Astrocyte (in vitro differentiated cells and primary cell): ENCODE results near the gene ADAM29.

Experiments
- EZH2 ChIP-seq: IDR thresholded peaks from 2 replicates; pipeline ENCODE4 v1.6.1; 2012; ENCODE audit warnings: mild to moderate bottlenecking, low read length, inconsistent platforms; ENCODE audit not compliant: insufficient read depth
- TF ChIP-seq, protein P1 (sequence below): IDR thresholded peaks from 2 replicates; pipeline ENCODE4 v1.5.1; 2011; ENCODE audit warnings: low read depth, mild to moderate bottlenecking, inconsistent platforms, low read length, moderate library complexity; ENCODE audit not compliant: insufficient read depth

DNA sequence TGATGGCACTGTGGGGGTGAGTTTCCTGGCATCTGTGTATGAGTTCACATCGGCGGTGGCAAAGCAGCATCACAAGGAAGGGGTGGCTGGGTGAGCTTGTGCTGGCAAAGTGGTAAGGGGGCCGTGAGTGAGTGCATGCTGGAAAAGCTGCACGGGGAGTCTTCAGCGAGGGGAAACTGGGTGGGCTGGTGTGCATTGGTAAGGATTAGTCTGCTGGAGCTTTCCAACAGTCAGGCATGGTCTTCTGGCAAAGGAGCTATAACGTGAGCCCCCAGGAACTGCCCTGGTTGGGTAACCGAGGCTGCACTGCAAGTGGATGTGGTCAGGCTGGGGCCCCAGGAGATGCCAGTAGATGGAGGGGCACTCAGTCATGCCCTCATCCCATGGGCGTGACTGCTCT is 30.7 kb downstream of the ADAM29 start:
- TF ChIP-seq, protein P1, sequence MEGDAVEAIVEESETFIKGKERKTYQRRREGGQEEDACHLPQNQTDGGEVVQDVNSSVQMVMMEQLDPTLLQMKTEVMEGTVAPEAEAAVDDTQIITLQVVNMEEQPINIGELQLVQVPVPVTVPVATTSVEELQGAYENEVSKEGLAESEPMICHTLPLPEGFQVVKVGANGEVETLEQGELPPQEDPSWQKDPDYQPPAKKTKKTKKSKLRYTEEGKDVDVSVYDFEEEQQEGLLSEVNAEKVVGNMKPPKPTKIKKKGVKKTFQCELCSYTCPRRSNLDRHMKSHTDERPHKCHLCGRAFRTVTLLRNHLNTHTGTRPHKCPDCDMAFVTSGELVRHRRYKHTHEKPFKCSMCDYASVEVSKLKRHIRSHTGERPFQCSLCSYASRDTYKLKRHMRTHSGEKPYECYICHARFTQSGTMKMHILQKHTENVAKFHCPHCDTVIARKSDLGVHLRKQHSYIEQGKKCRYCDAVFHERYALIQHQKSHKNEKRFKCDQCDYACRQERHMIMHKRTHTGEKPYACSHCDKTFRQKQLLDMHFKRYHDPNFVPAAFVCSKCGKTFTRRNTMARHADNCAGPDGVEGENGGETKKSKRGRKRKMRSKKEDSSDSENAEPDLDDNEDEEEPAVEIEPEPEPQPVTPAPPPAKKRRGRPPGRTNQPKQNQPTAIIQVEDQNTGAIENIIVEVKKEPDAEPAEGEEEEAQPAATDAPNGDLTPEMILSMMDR = no peak
- TF ChIP-seq EZH2 = no peak
